Measurements from ENCODE around the gene KCTD19.
"Not testable (repeated sequence)": the region's sequence is repeated elsewhere in the genome, so short reads cannot be mapped to it uniquely, and the experiment has no call there.

KCTD19 gene

GRCh38 chr16:67326472-67327309 lies at the start of gene KCTD19, which contains the start of gene LRRC36:
KCTD19 (minus strand) TSS chr16:67326741; CDS start chr16:67326707, 34 bp downstream.
LRRC36 (plus strand) TSS chr16:67326815; CDS start chr16:67326863, 48 bp downstream.
- no peak for DNase-seq

DNA sequence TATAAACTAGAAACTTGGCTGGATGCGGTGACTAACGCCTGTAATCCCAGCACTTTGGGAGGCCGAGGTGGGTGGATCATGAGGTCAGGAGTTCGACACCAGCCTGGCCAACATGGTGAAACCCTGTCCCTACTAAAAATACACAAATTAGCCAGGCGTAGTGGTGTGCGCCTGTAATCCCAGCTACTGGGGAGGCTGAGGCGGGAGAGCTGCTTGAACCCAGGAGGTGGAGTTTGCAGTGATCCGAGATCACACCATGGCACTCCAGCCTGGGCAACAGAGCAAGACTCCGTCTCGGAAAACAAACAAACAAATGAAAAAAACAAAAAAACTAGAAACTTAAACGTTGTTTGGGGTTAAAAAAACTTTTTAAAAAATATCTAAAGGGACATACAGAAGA lies 49.5 kb upstream of the KCTD19 start:
- not testable (repeated sequence) for DNase-seq

DNA sequence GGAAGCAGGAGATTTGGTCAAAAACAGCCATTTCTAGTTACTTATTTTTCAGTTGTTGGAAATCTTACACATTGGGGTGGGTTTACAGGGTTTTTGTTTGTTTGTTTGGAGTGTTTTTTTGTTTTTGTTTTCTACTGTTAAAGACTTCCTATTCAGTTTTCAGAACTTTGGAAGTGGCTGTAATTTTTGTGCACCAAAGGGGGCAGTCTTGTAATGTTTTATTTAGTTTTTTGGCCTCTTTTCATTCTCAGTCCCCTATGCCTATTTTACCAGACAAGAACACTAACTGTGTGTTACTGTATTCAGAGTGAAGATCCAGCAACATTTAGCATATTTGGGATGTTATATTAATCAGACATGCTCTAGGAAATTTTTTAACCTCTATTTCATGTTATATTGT lies 46.1 kb upstream of the KCTD19 start:
- DNase-seq, result no peak

- no peak for DNase-seq
Measured at GRCh38 chr16:67370661-67371060, 44.1 kb upstream of the KCTD19 start.

- no peak for DNase-seq
Measured at GRCh38 chr16:67364600-67365235, 38.2 kb upstream of the KCTD19 start.

- no peak for DNase-seq
Measured at GRCh38 chr16:67361038-67361437, 34.5 kb upstream of the KCTD19 start.

GRCh38 chr16:67359540-67360269 lies 33.2 kb upstream of the KCTD19 start:
- not testable (repeated sequence) for DNase-seq

DNA sequence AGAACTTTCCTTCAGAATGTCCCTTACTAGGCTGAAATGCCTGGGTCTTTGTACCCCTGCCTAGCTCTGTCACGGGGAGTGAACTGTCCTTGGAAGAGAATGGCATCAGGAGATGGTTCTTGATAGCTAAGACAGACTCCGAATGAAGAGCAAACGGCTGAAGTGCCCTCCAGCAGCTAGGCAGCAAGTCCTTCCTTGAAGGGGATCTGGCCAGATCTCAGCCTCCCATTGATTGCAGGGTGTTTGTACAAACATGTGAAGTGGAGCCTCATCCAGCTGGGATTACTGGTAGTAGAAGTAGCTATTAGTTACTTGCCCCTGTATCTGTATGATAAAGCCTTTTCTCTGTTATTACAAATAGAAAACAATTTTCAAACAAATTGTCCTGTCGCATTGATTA lies 31.0 kb upstream of the KCTD19 start:
- no peak for DNase-seq

DNA sequence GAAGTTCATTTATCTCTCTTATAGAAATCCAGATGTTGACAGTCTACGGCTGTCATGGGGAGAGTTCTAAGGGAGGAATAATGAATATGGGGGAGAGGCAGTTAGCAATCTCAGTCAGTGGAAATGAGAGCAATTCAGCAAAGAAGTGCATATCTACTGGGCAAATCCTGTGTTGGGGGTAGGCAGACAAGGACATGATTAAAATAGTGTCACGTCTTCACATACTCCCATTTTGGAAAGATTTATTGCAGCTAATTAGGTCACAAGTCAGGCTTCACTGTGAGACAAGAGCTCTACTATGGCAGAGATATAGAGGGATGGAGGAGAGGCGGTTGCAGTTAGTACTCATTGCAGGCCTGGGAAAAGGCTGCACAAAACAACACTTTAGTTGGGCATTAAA lies 29.9 kb upstream of the KCTD19 start:
- no peak for DNase-seq

- not testable (repeated sequence) for DNase-seq
Measured at GRCh38 chr16:67352463-67352862, 25.9 kb upstream of the KCTD19 start.

DNA sequence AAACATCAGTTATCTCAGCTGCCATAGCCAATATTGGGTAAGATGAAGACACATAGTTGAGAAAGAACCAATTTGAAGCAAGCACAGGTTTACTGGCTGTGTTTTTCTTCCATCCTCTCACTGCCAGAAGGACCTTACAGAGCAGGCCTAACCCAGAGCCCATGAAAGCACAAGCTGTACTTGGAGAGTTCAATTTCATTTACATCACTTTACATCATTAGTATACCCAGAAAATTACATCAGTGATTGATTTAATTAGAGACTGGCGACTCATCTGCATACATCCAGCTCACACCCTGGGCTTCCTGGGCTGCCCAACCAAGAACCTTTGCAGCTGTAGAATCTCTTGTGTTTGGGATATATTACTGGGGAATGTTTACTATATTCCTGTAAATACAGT lies 23.8 kb upstream of the KCTD19 start:
- no peak for DNase-seq

DNA sequence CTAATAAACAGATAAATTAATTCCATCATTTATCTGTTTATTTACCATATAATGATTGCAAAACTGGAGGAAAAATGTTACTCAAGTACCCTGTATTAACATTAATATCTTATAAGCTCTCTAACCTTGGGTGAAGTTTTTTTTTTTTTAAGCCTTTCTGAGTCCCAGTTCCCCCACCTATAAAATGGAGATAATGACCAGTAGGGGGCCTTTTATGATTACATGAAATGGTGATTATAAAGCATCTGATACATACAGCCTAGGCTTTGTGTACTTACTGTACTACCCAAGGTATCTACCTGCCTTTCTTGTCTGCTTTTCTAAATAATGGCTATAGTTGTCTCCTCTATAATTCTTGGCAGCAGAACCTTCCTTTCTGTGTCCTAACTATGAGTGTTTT lies 22.6 kb upstream of the KCTD19 start:
- DNase-seq, result no peak

DNA sequence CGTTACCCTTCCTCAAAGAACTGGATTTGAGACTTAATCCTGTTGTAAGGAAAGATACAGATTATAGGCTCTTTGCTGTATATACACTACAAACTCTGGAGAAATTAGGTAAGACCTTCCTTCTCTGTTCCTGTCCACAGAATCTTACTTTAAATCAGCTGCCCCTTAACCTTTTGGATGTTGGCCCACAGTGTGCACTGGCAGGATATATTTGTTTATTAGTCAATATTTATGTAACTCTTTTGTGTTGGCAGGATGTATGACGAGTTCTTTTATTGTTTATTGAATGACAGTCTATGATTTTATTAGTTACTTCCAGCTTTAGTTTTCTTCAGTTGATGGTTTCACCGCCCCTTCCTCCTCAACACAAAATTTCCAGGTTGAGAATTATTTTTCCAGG lies 19.8 kb upstream of the KCTD19 start:
- DNase-seq, result no peak

- no peak for DNase-seq
Measured at GRCh38 chr16:67345401-67345800, 18.9 kb upstream of the KCTD19 start.

GRCh38 chr16:67342616-67343015 lies 16.1 kb upstream of the KCTD19 start:
- no peak for DNase-seq

DNA sequence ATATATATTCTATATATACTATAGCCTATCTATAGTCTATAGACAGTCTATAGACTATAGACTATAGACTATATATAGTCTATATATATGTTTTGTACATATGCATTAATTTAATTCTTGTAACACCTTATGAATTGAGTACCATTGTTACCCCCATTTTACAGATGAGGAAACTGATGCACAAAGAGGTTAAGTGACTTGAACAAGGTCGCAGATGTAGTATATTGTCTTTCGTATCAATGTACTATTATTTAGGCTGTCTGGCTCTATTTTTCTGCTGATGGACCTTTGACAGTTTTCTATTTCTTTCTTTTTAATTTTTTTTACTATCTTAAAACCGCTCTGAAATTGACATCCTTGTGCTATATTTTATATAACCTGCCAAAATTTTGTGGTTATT lies 14.7 kb upstream of the KCTD19 start:
- no peak for DNase-seq

GRCh38 chr16:67339453-67339852 lies 12.9 kb upstream of the KCTD19 start:
- no peak for DNase-seq

- DNase-seq, result no peak
Measured at GRCh38 chr16:67336648-67337047, 10.1 kb upstream of the KCTD19 start.

- DNase-seq, result no peak
Measured at GRCh38 chr16:67336116-67336515, 9.6 kb upstream of the KCTD19 start.

DNA sequence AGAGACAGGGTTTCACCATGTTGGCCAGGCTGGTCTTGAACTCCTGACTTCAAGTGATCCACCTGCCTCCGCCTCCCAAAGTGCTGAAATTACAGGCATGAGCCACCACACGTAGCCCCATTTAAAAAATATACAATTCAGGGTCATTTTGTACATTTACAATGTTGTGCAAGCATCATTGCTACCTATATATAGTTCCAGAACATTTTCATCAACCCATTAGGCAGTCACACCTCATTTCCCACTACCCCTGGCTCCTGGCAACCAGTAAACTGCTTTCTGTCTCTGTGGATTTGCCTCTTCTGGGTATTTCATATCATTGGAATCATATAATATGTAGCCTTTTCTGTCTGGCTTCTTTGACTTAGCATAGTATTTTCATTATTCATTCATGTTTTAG lies 6.8 kb upstream of the KCTD19 start:
- DNase-seq, result no peak

GRCh38 chr16:67329901-67330300 lies 3.4 kb upstream of the KCTD19 start:
- no peak for DNase-seq

GRCh38 chr16:67327743-67328142 lies 1.2 kb upstream of the KCTD19 start:
- no peak for DNase-seq

GRCh38 chr16:67326115-67326471 lies 448 bp downstream of the KCTD19 start:
- DNase-seq, result no peak

DNA sequence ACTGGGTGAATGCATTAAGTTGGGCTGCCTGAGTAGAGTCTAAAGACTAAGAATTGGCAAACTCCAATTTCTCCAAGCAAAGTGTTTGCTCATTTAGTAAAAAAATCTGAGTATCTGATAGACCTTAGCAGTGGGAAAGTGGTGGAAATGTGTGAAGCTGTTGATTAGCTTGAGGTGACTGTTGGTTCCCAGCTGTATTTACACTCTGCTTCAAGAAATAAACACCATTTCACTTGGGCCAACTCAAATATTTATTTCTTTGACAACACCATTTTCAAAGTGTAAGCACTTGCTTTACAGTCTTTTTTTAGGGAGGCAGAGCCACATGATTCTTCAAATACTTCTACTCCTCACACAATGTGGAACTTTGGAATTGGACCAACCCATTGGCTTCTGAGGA lies 8.7 kb downstream of the KCTD19 start:
- DNase-seq, result no peak

All from amniotic stem cell (primary cell).